NCI-H446 (cell line): Measurements from ENCODE around the gene TBC1D32.
"Not testable (repeated sequence)": the region's sequence is repeated elsewhere in the genome, so short reads cannot be mapped to it uniquely, and the experiment has no call there.

ENCODE experiments used
- DNase-seq, 2 experiments: peaks; one replicate each; lab custom pipeline; 2025; lab: John Stamatoyannopoulos, UW

TBC1D32 gene

DNA sequence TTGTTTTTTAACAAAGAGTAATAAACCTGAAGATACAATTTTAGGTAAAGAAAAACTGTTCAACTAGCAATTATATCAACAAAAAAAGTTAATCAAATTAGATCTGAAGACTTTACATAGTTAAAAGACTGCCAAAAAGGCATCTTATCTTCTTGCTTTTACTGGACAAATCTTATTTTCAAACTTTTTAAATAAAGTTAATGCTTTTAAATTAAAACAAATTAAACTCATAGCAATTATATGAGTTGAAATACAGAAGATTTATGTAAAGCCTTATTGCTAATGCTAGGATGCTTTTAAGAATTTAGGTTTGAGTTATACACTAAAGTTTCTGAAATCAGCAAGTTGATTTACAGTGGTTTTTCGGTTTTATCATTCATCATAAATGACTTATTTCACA, 227.3 kb downstream of the TBC1D32 start:
- DNase-seq, result no peak

DNA sequence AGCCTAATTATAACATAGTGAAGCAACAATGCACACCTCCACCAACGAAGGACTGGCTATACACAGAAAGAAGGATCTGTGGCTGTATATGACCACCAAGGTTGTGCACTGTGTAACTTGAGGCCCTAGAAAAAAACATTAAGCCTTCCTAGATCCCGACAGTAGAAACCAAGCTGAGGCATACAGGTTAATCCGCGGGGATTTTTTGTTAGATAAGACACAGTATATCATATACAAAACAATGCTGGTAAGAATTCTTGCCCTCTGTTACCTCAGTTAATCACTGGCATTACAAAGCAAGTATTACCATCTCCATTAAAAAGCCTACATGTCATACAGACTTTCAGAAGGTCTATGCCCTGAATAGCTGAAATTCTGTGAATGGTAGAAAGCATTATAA, 228.8 kb downstream of the TBC1D32 start:
- DNase-seq, result no peak

DNA sequence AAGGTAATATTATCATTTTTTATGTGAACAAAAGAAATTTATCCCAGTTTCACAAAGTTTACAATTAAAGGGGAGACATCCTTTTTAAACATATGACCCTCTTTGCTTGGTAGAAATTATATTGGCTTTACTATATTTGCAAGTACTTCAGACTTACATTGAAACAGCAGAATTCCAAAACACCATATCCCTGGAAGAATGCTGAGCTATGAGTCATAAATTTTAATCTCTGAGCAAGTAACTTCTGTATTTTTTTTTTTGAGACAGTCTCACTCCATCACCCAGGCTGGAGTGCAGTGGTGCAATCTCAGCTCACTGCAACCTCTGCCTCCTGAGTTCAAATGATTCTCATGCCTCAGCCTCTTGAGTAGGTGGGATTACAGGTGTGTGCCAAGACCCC, 240.4 kb downstream of the TBC1D32 start:
- DNase-seq, result no peak

DNA sequence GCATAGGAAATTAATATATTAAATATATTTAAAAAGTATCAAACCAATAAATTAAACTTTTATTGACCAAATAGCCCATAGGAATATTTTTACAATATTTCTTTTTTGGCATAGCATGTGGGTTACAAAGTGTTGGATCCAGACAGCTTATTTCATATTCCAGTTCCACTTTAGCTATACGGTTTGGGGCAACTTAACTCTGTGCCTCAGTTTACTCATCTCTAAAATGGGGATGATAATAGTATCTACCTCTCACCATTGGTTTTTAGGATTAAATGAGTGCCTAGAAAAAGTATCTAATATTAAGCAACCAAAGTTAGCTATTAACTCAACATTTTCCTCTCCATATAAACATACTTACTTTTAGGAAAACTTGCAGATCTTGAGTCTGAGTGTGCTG, 243.8 kb downstream of the TBC1D32 start:
- no peak for DNase-seq

DNA sequence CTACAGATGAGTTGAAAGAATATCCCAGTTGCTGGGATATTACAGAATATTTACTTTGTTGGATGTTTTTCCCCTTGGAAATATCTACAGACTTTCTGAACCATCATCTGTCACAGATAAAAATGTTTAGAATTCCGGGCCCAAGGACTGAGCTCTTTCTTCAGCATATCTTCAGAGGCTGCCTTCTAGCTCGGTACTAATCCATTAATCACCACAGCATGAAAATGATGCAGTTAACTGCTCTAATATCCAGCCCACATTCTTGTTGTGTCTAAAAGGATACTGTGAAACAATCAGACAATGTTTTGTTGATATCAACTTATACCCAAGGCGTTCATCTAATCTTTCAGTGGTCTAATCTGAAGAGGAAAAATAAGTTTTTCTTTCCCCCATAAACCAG, 247.4 kb downstream of the TBC1D32 start:
- no peak for DNase-seq

DNA sequence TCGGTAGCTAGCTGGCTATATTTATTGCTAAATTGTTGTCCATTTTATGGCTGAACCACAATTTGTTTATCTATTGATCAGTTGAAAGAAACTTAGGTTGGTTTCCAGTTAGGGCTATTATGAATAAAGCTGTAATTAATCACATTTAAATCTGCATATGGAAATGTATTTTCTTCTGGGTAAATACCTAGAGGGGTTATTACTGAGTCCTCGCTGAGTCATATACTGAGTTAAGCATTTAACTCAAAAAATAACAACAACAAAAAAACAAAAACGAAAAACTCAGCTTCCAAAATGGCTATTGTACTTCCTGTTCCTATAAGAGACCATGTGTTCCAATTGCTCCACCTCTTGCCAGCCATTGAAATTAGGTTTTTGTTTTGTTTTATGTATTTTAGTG, 258.2 kb downstream of the TBC1D32 start:
- DNase-seq, result no peak

DNA sequence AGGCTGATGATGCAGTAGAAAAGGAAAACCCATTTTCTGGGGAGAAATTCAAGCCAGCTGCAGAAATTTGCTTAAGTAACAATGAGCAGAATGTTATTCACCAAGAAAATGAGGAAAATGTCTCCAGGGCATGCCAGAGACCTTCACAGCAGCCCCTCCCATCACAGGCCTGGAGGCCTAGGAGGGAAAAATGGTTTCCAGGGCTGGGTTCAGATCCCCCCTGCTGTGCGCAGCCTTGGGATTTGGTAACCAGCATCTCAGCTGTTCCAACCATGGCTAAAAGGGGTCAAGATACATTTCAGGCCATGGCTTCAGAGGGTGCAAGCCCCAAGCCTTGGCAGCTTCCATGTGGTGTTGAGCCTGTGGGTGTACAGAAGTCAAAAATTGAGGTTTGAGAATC, 265.5 kb downstream of the TBC1D32 start:
- not testable (repeated sequence) for DNase-seq

DNA sequence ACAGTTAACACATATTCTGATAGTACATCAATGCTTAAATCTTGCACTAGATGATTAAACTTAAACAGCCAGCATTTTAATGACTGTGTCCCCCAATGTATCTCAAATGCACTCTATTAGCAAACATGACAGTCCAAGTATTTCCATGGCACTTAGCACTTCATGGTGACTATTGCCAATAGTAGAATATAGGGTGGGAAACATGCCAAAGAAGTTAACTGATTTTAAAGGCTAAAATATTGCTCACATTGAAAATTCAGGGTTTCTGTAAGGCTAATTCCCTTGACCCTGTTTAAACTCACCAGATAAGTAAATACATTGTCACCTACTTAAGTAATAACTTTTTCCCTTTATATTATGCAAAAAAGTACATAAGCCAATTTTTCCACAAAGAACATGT, 266.9 kb downstream of the TBC1D32 start:
- no peak for DNase-seq

DNA sequence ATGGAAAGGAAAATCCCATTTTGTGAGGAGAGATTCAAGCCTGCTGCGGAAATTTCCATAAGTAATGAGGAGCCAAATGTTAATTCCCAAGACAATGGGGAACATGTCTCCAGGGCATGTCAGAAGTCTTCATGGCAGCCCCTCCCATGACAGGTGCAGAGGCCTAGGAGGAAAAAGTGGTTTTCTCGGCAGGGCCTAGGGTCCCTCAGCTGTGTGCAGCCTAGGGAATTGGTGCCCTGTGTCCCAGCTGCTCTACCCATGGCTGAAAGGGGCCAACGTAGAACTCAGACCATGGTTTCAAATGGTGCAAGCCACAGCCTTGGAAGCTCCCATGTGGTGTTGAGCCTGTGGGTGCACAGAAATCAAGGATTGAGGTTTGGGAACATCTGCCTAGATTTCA, 269.9 kb downstream of the TBC1D32 start:
- no peak for DNase-seq

DNA sequence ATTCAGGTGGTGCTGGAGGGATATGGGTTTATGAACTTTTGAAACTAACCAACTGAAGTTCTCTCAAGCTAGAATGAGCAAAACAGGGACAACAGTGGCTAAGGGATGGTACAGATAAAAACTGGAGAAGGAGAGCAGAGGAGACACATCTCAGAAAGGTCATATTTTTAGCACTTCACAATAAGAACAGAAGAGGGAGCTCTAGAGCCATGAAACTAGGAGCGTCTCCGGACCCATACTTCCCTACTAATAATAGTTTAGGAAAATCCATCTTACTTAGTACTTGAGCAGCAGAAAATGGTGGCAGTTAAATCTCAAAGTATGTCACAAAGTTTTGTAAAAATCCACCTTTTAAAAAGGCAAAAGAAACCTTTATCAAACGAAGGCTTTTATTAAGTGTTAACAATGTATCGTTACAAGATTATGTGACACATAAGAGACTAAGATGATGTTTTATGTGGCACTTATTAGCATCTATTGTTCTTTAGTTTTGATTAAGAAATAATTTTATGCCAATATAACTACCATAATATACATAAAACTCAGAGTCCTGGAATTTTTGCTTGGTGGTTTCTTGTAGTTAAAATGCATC, 278.6 kb downstream of the TBC1D32 start:
- DNase-seq, result peak; percentile 26 to 64

DNA sequence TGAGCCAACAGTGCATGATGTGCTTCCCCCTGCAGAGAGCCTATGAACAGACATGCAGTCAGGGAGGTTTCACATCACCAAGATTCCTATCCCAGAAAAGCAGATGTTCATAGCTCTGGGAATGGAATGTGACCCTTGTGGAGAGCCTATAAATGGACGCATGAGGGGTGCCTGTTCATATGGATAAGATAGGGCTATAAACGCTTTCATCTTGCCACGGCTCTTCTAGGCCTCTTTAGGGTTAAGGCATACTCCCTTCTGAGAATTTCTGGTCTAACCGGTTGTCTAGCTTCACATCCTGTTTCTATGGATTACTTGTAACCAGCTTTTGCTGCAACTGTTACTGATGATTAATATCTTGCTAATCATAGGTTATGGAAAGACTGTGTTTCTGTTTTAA, 285.7 kb downstream of the TBC1D32 start:
- not testable (repeated sequence) for DNase-seq

DNA sequence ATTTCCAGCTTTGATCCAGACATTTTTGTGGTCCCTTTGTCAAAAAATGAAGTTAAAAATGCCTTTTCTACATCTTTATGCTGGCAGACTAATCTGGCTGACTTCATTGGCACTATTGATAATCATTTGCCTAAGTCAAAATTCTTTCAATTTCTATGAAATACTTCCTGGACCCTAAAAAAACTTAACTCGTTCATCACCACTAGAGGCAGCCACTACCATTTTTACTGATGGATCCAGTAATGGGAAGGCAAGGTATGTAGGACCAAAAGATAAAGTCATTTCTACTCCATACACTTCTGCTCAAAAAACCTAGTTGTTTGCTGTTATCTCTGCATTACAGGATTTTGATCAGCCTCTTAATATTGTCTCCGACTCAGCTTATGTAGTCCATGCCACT, 289.4 kb downstream of the TBC1D32 start:
- DNase-seq, result not testable (repeated sequence)

DNA sequence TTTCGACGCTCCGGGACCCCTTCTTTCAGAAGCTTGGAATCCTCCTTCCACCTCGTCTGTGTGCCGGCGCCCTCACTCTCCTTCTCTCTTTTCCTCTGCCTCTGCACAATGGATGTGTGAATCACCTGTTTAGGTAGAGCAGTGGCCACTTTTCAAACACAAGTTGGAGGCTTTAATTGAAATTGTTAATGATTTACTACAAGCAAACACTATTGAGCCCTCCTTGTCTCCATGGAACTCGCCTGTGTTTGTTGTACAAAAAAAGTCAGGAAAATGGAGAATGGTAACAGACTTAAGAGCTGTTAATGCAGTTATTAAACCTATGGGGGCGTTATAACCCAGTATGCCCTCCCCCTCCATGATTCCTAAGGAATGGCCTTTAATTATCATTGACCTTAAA, 290.6 kb downstream of the TBC1D32 start:
- DNase-seq, result not testable (repeated sequence)

DNA sequence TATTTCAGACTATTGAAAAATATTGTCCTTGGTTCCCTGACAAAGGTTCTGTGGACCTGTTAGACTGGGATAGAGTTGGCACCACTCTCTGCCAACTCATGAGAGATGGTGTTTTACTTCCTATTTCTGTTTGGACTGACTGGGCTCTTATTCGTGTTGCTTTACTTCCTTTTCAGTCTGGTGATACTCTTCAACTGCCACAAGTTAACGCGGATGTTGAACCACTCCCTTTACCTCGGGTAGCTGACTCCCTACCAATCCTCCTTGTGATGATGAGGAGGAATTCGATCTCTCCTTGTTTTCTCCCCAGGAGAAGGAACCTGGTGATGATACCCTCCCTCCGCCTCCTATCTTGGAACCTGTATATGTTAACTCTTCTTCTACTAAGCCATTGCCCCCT, 291.1 kb downstream of the TBC1D32 start:
- DNase-seq, result not testable (repeated sequence)

DNA sequence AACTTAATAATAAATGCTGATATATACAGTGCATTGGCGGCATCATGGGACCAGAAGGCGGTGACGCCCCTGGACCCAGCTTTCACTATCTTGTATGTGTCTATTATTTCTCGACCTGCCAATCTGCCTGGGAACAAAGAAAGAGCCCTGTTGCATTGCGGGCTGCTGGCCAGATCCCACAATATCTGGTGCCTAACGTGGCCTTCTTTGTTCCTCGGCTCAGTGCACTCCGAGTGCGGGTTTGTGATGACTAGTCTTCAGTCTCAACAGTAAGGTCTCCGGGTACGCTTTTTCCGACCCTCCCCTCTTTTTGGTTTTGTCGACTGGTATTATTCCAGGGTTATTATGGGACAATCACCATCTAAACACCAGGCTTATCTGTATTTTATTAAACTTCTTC, 291.5 kb downstream of the TBC1D32 start:
- no peak for DNase-seq

DNA sequence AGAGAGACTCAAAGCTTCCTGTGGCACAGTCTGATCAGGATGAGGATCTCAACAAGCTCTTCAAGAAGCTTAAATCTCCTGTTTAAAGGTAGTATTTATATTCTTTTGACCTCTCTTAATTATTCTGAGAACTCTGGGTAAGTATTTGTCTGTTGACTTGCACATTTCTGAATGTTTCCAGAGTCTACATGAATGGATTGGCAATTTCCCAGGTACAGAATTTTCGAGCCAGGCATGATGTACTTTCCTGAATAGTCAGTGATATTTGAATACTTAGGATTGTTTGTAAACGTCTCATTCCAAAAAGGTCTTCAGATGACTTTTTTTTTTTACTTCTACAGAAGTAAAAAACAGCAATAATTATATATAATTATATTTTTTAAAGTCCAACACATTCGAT, 293.4 kb downstream of the TBC1D32 start:
- DNase-seq, result no peak

DNA sequence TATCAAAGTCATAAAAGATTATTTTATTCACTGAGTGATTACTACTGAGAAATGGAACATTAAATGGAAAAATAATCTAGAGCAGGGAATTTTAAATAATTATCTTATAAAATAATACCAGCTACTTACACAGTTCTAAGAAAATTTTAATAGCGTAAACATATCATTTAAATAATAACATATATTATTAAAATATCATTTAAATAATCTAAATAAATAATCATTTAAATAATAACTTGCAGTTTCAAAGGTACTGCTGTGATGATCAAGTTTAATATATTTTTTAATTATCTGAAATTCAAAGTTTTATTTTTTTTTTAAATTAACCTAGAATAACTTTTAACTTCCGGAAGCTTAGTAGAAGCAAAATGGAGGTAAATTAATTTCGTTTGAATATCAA, 301.2 kb downstream of the TBC1D32 start:
- DNase-seq, result no peak

DNA sequence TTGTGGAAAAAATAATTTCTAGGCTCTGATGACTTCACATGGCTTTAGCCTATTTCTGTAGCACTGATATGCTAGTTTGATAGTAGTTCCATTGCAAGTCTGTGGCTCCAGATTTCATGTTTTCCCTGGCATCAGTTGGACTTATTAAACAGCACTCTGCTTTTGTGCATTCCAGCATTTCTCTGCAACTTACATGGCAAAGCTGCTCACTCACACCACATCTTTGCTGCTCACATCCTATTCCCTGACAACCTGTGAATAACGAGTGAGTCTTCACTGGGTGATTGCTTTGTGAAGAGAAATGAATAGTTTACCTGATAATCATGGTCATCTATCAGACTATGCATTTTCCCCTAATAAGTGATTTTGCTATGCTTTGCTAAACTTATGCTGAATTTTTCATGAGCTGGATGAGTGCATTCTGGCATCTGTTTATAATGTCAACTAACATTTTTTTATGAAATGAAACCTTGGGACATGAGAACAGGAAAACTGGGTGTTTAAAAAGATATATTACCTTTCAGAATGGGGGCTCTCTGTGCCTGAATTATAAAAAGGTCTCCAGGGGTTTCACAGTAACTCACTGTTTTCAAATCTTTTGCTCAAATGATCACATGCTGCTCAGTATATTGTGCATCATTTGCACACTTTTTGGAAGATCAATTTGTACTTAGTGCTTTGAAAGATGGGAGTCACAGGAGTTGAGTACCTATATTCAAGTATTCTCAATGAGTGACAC, 301.8 kb downstream of the TBC1D32 start:
- no peak for DNase-seq
